GM18505 (cell line): Measurements from ENCODE around the gene MSANTD3.

ENCODE experiments used
- ATAC-seq: cut with Tn5 transposase; IDR thresholded peaks from one replicate; pipeline ENCODE4 v1.9.1; 2021; ENCODE audit not compliant: unreplicated experiment
- POLR2A ChIP-seq: IDR thresholded peaks from 4 replicates; pipeline ENCODE4 v1.6.1; 2011; ENCODE audit warnings: borderline replicate concordance; ENCODE audit not compliant: insufficient read depth, insufficient read length; ENCODE audit errors: extremely low read depth

The MSANTD3 gene

DNA sequence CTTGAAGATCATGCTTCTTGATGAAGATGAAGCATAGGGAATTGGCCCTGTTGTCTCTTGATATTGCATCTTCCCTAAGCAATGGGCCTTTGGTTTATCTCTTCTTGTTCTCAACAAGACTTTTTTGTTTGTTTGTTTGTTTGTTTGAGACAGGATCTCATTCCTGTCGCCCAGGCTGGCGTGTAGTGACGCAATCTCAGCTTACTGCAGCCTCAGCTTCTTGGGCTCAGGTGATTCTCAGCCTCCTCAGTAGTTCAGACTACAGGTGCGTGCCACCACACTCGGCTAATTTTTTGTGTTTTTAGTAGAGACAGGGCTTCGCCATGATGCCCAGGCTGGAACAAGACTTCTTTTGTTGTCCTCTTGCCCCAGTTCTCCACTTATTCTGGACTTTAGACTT, 51.2 kb downstream of the MSANTD3 start:
- no peak for TF ChIP-seq POLR2A
- ATAC-seq: no peak

DNA sequence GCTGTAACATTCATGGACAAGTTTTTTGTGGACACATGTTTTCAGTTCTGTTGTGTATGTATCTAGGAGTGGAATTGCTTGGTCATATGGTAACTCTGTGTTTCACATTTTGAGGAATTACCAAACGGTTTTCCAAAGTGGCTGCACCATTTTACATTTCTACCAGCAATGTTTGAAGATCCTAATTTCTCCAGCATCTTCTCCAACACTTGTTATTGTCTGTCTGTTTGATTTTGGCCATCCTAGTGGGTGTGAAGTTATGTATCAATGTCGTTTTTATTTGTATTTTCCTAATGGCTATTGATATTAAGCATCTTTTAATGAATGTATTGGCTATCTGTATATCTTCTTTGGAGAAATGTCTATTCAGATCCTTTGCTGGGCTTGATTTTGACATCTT, 52.9 kb downstream of the MSANTD3 start:
- ATAC-seq: no peak
- TF ChIP-seq POLR2A: no peak

DNA sequence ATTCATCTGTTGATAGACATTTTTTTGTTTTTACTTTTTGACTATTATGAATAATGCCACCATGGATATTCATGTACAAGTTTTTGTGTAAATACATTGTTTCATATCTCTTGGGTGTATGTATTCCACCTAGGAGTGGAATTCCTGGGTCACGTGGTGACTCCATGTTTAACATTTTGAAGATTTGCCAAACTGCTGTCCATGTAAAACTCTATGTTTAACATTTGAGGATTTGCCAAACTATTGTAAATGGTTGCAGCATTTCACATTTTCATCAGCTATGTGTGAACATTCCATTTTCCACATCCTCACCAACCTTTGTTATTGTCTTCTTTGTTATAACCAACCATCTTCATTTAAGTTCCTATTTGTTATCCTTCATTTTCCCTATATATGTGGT, 58.3 kb downstream of the MSANTD3 start:
- TF ChIP-seq POLR2A: no peak
- ATAC-seq: no peak

DNA sequence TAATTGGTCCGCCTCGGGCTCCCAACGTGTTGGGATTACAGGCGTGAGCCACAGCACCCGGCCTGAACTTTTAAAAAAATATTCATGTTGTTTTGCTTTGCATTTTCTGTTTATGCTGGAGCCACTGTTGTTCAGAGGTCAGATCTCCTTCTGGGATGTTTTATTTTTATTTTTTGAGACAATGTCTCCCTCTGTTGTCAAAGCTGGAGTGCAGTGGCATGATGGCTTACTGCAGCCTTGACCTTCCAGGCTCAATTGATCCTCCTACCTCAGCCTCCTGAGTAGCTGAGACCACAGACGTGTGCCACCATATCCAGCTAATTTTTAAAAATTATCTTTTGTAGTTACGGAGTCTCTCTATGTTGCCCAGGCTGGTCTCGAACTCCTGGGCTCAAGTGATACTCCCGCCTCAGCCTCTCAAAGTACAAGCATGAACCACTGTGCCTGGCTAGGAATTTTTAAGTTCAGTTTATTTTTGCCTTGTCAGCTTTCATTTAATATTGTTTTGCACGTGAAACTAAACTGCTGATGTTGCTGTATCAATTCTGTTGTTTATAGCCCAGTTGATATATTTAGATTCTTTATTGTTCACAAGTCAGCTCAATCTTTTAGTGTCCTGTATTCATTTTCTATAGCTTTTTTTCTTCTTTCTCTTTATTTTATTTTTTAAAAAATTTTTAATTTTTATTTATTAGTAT, 59.7 kb downstream of the MSANTD3 start:
- ATAC-seq: no peak
- no peak for TF ChIP-seq POLR2A

DNA sequence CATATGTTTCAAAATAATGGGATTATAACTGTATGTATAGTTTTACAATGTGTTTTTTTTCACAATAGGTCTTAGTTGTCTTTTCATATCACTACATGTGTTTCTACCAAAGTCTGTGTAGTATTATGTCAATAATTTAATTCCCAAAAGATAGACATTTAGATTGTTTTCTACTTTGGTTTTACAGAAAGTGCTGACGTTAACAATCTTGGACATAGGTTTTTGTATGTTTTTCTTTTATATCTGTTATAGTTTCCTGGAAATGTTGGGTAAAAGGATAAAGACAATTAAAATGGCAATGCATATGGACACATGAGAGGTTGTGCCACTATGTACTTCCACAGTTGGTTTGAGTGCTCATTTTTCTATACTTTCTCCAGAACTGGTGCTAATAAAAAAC, 61.2 kb downstream of the MSANTD3 start:
- ATAC-seq: no peak
- no peak for TF ChIP-seq POLR2A

DNA sequence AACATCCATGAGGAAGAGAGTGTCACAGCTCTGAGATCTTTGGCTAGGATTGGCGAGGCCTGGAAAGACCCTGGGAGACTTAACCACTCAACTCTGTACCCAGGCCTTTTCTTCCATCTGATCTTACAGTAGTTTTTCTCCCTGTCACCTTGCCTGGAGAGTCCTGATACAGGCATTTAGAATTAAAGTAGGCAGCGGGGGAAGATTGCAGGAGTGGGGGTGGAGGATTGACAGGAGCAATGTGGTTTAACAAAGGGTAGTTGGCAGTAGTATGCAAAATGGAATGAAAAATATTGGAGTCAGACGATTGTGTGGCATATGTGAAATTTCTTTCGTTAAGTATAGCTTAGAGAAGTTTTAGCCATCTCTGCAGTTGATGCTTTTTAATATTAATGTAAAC, 62.9 kb downstream of the MSANTD3 start:
- TF ChIP-seq POLR2A: no peak
- ATAC-seq: no peak

DNA sequence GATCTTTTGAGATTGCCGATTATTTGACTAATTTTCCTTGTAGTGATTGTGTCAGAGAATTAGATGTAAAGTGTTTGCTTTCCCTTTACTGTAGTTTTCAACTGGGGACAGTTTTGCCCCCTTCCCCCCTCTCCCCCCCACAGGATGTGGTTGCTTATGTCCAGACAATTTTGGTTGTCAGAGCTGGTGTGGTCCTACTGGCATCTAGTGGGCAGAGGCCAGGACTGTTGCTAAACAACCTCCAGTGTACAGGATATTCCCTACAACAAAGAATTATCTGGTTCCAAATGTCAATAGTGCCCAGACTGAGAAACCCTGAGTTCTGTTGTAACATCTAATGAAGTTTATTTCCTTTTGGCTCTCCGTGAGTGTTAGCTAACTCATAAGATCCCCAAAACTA, 66.0 kb downstream of the MSANTD3 start:
- no peak for TF ChIP-seq POLR2A
- no peak for ATAC-seq

DNA sequence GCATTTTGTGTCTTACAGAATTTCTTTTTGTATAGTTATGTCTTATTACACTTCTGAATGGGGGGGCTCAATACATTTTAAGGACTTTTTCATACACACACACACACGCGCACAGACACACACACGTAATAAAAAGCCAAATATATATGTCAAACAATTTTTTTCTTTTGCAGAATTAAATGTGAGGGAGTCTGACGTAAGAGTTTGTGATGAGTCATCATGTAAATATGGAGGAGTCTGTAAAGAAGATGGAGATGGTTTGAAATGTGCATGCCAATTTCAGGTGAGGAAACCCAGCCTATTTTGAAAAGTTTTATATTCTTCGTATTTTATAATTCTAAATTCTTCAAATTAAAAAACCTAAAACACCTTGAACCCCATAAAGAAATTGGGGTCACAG, 71.6 kb downstream of the MSANTD3 start:
- no peak for TF ChIP-seq POLR2A
- ATAC-seq: no peak

DNA sequence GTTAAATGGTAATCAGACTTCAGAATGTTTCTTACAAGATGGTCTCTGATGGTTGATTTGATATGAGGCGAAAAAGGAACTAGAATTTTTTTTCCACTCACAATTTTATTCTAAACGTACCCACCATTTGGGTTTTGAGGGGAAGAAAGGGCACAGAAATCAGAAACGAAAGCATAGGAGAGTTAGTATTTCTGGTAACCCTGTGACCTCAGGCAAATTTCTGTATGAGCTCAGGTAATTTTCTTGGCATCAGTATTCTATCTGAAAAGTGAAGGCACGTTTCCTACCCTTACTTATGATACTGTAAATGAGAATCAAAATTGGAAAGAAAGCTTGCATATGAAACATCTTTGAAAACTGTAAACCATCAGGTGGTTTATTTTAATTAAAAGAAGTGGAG, 72.5 kb downstream of the MSANTD3 start:
- ATAC-seq: no peak
- no peak for TF ChIP-seq POLR2A

DNA sequence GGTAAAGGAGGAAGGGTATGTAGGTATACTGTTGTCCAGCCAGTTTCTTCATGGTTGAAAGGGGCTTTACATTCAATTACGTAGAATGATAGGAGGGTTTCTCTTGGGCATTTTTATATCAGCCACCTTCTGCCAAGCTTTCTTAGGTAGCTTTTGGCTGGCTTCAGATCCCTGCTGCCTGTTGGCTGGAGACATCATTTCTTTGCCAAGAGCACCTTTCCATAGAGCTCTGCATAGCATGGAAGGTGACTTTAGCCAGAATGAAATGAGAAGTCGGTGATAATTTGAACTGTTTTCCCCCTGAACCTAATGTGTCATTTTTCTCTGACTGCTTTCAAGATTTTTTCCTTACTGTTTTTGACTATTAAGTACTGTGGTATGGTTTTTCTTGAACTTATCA, 72.9 kb downstream of the MSANTD3 start:
- no peak for ATAC-seq
- no peak for TF ChIP-seq POLR2A
